CD8-positive, alpha-beta memory T cell (primary cell): Measurements from ENCODE around the gene LYPD6B. TPM values are rescaled to one million over a fixed set of nuclear protein-coding genes. Genes with fewer than 3 reads are reported as not detected.

Source experiments
- CTCF ChIA-PET: fragments of 350-600 bp; sonication (Branson Sonifier 250); formaldehyde crosslinking; loops from one replicate; lab custom pipeline; 2021; ENCODE audit warnings: antibody characterized with exemption; lab: Charles Lee
- POLR2A ChIA-PET: fragments of 350-600 bp; sonication (Branson Sonifier 250); formaldehyde crosslinking; loops from one replicate; lab custom pipeline; 2021; ENCODE audit warnings: antibody characterized with exemption; lab: Charles Lee
- DNase-seq, 5 donors: peaks; one replicate each; pipeline versions ENCODE4 v3.0.0 to v3.0.0-alpha.2; 2020 to 2022; ENCODE audit warnings: mixed read lengths in 1 of 5
- H3K27ac ChIP-seq: one replicate; pipeline ENCODE4 v1.7.0; 2013; ENCODE audit warnings: low read depth, mild to moderate bottlenecking, low read length, moderate library complexity
- H3K27me3 ChIP-seq: 2 replicates; pipeline ENCODE4 v1.7.0; 2013; ENCODE audit warnings: low read length, mild to moderate bottlenecking; ENCODE audit not compliant: insufficient read depth, poor library complexity, severe bottlenecking
- H3K36me3 ChIP-seq: 2 replicates; pipeline ENCODE4 v1.7.0; 2013; ENCODE audit warnings: mild to moderate bottlenecking, low read length, moderate library complexity; ENCODE audit not compliant: insufficient read depth
- H3K4me1 ChIP-seq: 2 replicates; pipeline ENCODE4 v1.7.0; 2013; ENCODE audit warnings: mild to moderate bottlenecking, low read length, moderate library complexity; ENCODE audit not compliant: insufficient read depth
- H3K4me3 ChIP-seq: 2 replicates; pipeline ENCODE4 v1.7.0; 2013; ENCODE audit warnings: mild to moderate bottlenecking, low read length
- H3K9me3 ChIP-seq: 2 replicates; pipeline ENCODE4 v1.7.0; 2013; ENCODE audit warnings: mild to moderate bottlenecking, low read length
- H3K27ac Mint-ChIP-seq, 8 donors: one replicate each; pipeline ENCODE4 v1.8.0; 2020 to 2021; ENCODE audit warnings: mixed read lengths in 8 of 8, mild to moderate bottlenecking in 6 of 8, inconsistent platforms in 3 of 8, moderate library complexity in 3 of 8
- H3K27me3 Mint-ChIP-seq, 2 donors: one replicate each; pipeline ENCODE4 v1.8.0; 2020 to 2021; ENCODE audit warnings: mixed read lengths in 2 of 2, mild to moderate bottlenecking in 1 of 2, moderate library complexity in 1 of 2
- H3K36me3 Mint-ChIP-seq, 3 donors: one replicate each; pipeline ENCODE4 v1.8.0; 2020 to 2021; ENCODE audit warnings: mixed read lengths in 3 of 3, inconsistent platforms in 1 of 3, mild to moderate bottlenecking in 1 of 3
- H3K4me1 Mint-ChIP-seq, 3 donors: one replicate each; pipeline ENCODE4 v1.8.0; 2020 to 2021; ENCODE audit warnings: mixed read lengths in 3 of 3, inconsistent platforms in 1 of 3, mild to moderate bottlenecking in 1 of 3
- H3K4me3 Mint-ChIP-seq, 7 donors: one replicate each; pipeline ENCODE4 v1.8.0; 2020 to 2021; ENCODE audit warnings: mixed read lengths in 7 of 7, mild to moderate bottlenecking in 6 of 7, moderate library complexity in 4 of 7, inconsistent platforms in 2 of 7
- H3K9me3 Mint-ChIP-seq, 5 donors: one replicate each; pipeline ENCODE4 v1.8.0; 2020 to 2022; ENCODE audit warnings: mixed read lengths in 5 of 5, mild to moderate bottlenecking in 3 of 5, moderate library complexity in 2 of 5, inconsistent platforms in 1 of 5
- polyA plus RNA-seq: library from polyadenylated mRNA; unstranded; fragments of 300-500 nt; fragmentation: Illumina TruSeq; gene quantifications from one replicate; pipeline ENCODE4 v1.2.3, GENCODE V29; 2021
- total RNA-seq, 2 experiments: library from RNA; stranded (reverse); gene quantifications; one replicate each; pipeline ENCODE4 v1.2.3, GENCODE V29; 2021

The LYPD6B gene, protein sequence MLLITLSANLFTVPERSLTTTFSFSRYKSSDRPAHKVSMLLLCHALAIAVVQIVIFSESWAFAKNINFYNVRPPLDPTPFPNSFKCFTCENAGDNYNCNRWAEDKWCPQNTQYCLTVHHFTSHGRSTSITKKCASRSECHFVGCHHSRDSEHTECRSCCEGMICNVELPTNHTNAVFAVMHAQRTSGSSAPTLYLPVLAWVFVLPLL
- not detected for total RNA-seq
- not detected for polyA plus RNA-seq

DNA sequence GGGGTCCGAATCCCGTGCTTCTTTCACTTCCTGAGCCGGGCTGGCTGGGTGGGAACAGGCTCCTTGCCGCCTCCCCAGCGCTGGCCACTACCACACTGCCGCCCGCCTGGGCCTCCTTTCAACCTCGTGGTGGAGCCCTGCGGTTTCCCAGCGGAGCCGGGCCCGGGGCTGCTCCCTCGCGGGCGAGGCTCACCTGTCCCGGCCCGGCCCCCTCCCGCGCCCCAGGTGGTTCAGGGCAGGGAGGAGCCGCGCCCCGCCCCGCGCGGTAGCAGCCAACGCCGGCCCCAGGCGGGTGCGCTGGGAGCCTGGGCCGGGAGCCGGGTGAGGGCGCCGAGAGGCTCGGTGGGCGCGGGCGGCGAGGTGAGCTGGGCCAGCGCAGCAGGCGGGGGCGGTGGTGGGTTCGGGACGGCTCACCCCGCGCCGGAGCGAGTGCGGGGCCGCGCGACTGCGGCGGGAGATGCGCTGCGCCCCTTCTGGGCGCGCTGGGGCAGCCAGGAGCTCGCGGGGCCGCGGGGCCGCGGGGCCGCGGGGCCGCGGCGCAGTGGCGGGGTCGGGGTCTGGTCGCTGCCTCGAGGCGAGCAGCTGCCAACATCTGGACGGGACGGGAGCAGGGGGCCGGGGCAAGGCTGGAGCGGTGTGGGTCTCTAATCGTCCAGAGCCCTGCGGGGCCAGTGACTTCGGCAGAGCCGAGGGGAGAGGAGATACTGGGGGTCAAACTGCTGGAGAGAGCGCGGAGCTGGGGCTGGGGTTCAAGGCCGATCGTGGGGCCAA lies at the start of gene LYPD6B:
TSS of gene LYPD6B (plus strand) at position 258 of the 771 bp plus-strand sequence. CDS start 92,250 bp downstream, outside the sequence.
- no peak within 1 kb of the TSS for H3K27ac Mint-ChIP-seq
- no peaks in the 10 kb centered on the region for H3K9me3 Mint-ChIP-seq
- Histone ChIP-seq H3K36me3 (no peaks in the 10 kb centered on the region), H3K4me3 (no peak within 1 kb of the TSS), H3K9me3 (no peaks in the 10 kb centered on the region), H3K4me1 (no peaks in the 10 kb centered on the region), H3K27me3 (no peaks in the 10 kb centered on the region), H3K27ac (no peak within 1 kb of the TSS)
- POLR2A ChIA-PET = no interaction called here
- no peak for DNase-seq
- peaks cover 40 to 67% of the 10 kb centered on the region in 2 donors for H3K27me3 Mint-ChIP-seq
- peak within 1 kb of the TSS in 4 of 7 donors; percentile 29 to 66 (median 42) for H3K4me3 Mint-ChIP-seq
- no peaks in the 10 kb centered on the region for H3K36me3 Mint-ChIP-seq
- peaks cover 0 to 7% (median 0%) of the 10 kb centered on the region in 3 donors for H3K4me1 Mint-ChIP-seq
- CTCF ChIA-PET = interaction anchor here (1.5 kb wide), 1 partner anchor 21 kb away, joined by 4 read pairs; no protein-coding TSS in a partner anchor

GRCh38 chr2:148989882-148990493 lies 48.5 kb upstream of the LYPD6B start:
- no peak overlapping the region for H3K4me3 Mint-ChIP-seq
- no peaks in the 10 kb centered on the region for H3K4me1 Mint-ChIP-seq
- DNase-seq = peak in 3 of 5 donors; percentile 18 to 51 (median 40)
- Histone ChIP-seq H3K4me1 (no peaks in the 10 kb centered on the region), H3K27me3 (no peaks in the 10 kb centered on the region), H3K9me3 (no peaks in the 10 kb centered on the region), H3K27ac (no peak overlapping the region), H3K4me3 (no peak overlapping the region), H3K36me3 (no peaks in the 10 kb centered on the region)
- ChIA-PET POLR2A (no interaction called here), CTCF (interaction anchor here (0.8 to 1.6 kb wide), 3 partner anchors 11 to 1002 kb away, joined by 3 to 4 read pairs (median 3); no protein-coding TSS in a partner anchor)
- H3K9me3 Mint-ChIP-seq = no peaks in the 10 kb centered on the region
- H3K27me3 Mint-ChIP-seq = no peaks in the 10 kb centered on the region
- H3K27ac Mint-ChIP-seq = no peak overlapping the region
- H3K36me3 Mint-ChIP-seq = peaks cover 2 to 28% (median 5%) of the 10 kb centered on the region in 3 donors

- H3K4me3 Mint-ChIP-seq = no peak overlapping the region
- H3K36me3 Mint-ChIP-seq = peaks cover 6 to 30% (median 8%) of the 10 kb centered on the region in 3 donors
- H3K4me3 ChIP-seq = no peak overlapping the region
- no peaks in the 10 kb centered on the region for H3K4me1 Mint-ChIP-seq
- H3K27ac ChIP-seq = no peak overlapping the region
- no peaks in the 10 kb centered on the region for H3K36me3 ChIP-seq
- H3K4me1 ChIP-seq = no peaks in the 10 kb centered on the region
- no peaks in the 10 kb centered on the region for H3K27me3 ChIP-seq
- no peaks in the 10 kb centered on the region for H3K27me3 Mint-ChIP-seq
- H3K9me3 ChIP-seq = no peaks in the 10 kb centered on the region
- POLR2A ChIA-PET = no interaction called here
- H3K9me3 Mint-ChIP-seq = no peaks in the 10 kb centered on the region
- H3K27ac Mint-ChIP-seq = no peak overlapping the region
- CTCF ChIA-PET = interaction anchor here (1.6 kb wide), 1 partner anchor 62 kb away, joined by 3 read pairs; no protein-coding TSS in a partner anchor
- no peak for DNase-seq
These were observed 47.5 kb upstream of the LYPD6B start for GRCh38 chr2:148990968-148991367.

- no peak overlapping the region for H3K4me3 ChIP-seq
- H3K36me3 Mint-ChIP-seq = peaks cover 6 to 39% (median 6%) of the 10 kb centered on the region in 3 donors
- no peak overlapping the region for H3K4me3 Mint-ChIP-seq
- no peaks in the 10 kb centered on the region for H3K4me1 Mint-ChIP-seq
- ChIA-PET CTCF (no interaction called here), POLR2A (no interaction called here)
- H3K36me3 ChIP-seq = no peaks in the 10 kb centered on the region
- no peaks in the 10 kb centered on the region for H3K9me3 Mint-ChIP-seq
- no peaks in the 10 kb centered on the region for H3K27me3 ChIP-seq
- H3K4me1 ChIP-seq = no peaks in the 10 kb centered on the region
- no peaks in the 10 kb centered on the region for H3K27me3 Mint-ChIP-seq
- H3K27ac Mint-ChIP-seq = no peak overlapping the region
- H3K9me3 ChIP-seq = no peaks in the 10 kb centered on the region
- no peak overlapping the region for H3K27ac ChIP-seq
- DNase-seq = no peak
These were observed 46.1 kb upstream of the LYPD6B start for GRCh38 chr2:148992448-148992847.

- H3K27ac ChIP-seq = no peak overlapping the region
- H3K36me3 ChIP-seq = no peaks in the 10 kb centered on the region
- H3K4me1 Mint-ChIP-seq = no peaks in the 10 kb centered on the region
- no peaks in the 10 kb centered on the region for H3K9me3 ChIP-seq
- H3K4me3 ChIP-seq = no peak overlapping the region
- no peak overlapping the region for H3K27ac Mint-ChIP-seq
- H3K4me3 Mint-ChIP-seq = no peak overlapping the region
- no peaks in the 10 kb centered on the region for H3K4me1 ChIP-seq
- H3K27me3 Mint-ChIP-seq = peaks cover 0 to 3% of the 10 kb centered on the region in 2 donors
- DNase-seq = no peak
- ChIA-PET CTCF (no interaction called here), POLR2A (no interaction called here)
- H3K36me3 Mint-ChIP-seq = peaks cover 6 to 46% (median 6%) of the 10 kb centered on the region in 3 donors
- no peaks in the 10 kb centered on the region for H3K27me3 ChIP-seq
- H3K9me3 Mint-ChIP-seq = no peaks in the 10 kb centered on the region
These were observed 45.1 kb upstream of the LYPD6B start for GRCh38 chr2:148993351-148993750.

DNA sequence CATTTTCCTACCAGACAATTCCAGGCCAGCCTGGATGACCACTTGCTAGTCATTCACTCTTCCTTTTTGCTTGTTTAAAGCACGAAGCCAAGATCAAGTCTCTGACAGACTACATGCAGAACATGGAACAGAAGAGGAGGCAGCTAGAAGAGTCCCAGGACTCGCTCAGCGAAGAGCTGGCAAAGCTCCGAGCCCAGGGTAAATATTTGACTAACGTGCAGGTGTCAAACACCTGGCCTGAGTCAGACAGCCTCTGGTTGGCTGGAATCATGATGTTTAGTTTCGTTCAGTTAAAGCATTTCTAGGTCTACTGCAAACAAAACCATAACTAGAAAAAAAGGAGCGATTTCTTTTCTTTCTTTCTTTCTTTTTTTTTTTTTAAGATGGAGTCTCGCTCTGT lies 44.2 kb upstream of the LYPD6B start:
- Histone ChIP-seq H3K4me3 (no peak overlapping the region), H3K27me3 (no peaks in the 10 kb centered on the region), H3K36me3 (no peaks in the 10 kb centered on the region), H3K4me1 (no peaks in the 10 kb centered on the region), H3K9me3 (no peaks in the 10 kb centered on the region), H3K27ac (no peak overlapping the region)
- ChIA-PET POLR2A (no interaction called here), CTCF (no interaction called here)
- Mint-ChIP-seq H3K27ac (no peak overlapping the region), H3K27me3 (peaks cover 0 to 4% of the 10 kb centered on the region in 2 donors), H3K4me3 (no peak overlapping the region), H3K4me1 (no peaks in the 10 kb centered on the region), H3K36me3 (peaks cover 6 to 48% (median 8%) of the 10 kb centered on the region in 3 donors), H3K9me3 (no peaks in the 10 kb centered on the region)
- DNase-seq = no peak

DNA sequence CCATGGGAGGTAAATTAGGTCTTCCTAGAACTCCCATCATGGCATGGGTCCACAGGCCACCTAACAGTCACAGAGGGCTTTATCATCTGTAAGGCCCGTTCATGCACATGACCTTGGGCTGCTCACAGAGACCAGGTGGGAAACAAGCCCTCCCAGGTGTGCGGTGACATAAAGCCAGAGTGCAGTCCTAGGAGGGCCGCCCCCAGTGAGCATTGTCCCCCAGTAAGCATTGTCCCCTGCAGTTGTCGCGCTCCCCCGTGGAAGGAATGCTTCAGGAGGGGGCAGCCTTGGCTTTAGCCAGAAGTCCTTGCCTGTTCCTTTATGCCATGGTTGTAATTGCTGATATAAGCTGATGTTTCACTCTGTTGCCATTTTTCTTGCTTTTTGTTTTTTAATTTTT lies 41.7 kb upstream of the LYPD6B start:
- Histone ChIP-seq H3K27me3 (no peaks in the 10 kb centered on the region), H3K36me3 (no peaks in the 10 kb centered on the region), H3K4me1 (no peaks in the 10 kb centered on the region), H3K27ac (no peak overlapping the region), H3K9me3 (no peaks in the 10 kb centered on the region), H3K4me3 (no peak overlapping the region)
- no peak overlapping the region for H3K4me3 Mint-ChIP-seq
- H3K9me3 Mint-ChIP-seq = no peaks in the 10 kb centered on the region
- POLR2A ChIA-PET = no interaction called here
- peaks cover 0 to 4% of the 10 kb centered on the region in 2 donors for H3K27me3 Mint-ChIP-seq
- H3K27ac Mint-ChIP-seq = peak overlapping the region in 2 of 8 donors; percentile 7 to 35
- H3K4me1 Mint-ChIP-seq = no peaks in the 10 kb centered on the region
- CTCF ChIA-PET = no interaction called here
- DNase-seq = no peak
- peaks cover 6 to 56% (median 11%) of the 10 kb centered on the region in 3 donors for H3K36me3 Mint-ChIP-seq
